H1 (cell line): ENCODE measurements around the gene GRB14. TPM values are rescaled to one million over a fixed set of nuclear protein-coding genes. Genes with fewer than 3 reads are reported as not detected.

Experiments
- ASH2L ChIP-seq: fragments of 200-600, 300-600 bp; sonication (generic); IDR thresholded peaks from one replicate; pipeline ENCODE4 v1.7.1; 2017; ENCODE audit warnings: low read length
- ATF2 ChIP-seq: IDR thresholded peaks from 2 replicates; pipeline ENCODE4 v1.6.1; 2012; ENCODE audit warnings: low read length, inconsistent platforms
- BRCA1 ChIP-seq: IDR thresholded peaks from 2 replicates; pipeline ENCODE4 v1.6.1; 2012; ENCODE audit warnings: low read depth, low read length, improper control_type of control experiment
- CHD7 ChIP-seq: fragments of 300-600 bp; sonication (generic); IDR thresholded peaks from 2 replicates; pipeline ENCODE4 v1.7.1; 2012; ENCODE audit warnings: low read length, moderate library complexity, mild to moderate bottlenecking, inconsistent platforms; ENCODE audit not compliant: insufficient replicate concordance
- GABPA ChIP-seq: IDR thresholded peaks from 2 replicates; pipeline ENCODE4 v1.6.1; 2011; ENCODE audit warnings: mild to moderate bottlenecking, low read length, moderate library complexity, borderline replicate concordance; ENCODE audit not compliant: insufficient read depth
- SIRT6 ChIP-seq: IDR thresholded peaks from one replicate; pipeline ENCODE4 v1.7.1; 2012; ENCODE audit warnings: low read length, inconsistent platforms
- SP1 ChIP-seq: IDR thresholded peaks from 2 replicates; pipeline ENCODE4 v1.6.1; 2011; ENCODE audit warnings: low read depth, low read length
- polyA plus RNA-seq, 7 experiments: library from polyadenylated mRNA; depleted of rRNA in 3 of 7; stranded (reverse) in 5 of 7; unstranded in 2 of 7; fragments of >200 nt in 5 of 7; fragments of 200-250 nt in 2 of 7; gene quantifications; 1 replicate in 5 of 7; 2 replicates in 1 of 7; 4 replicates in 1 of 7; pipeline versions ENCODE4 v1.2.1 to v1.2.3, GENCODE V29; 2011 to 2013; ENCODE audit warnings: missing spikeins in 2 of 7, mixed read lengths in 2 of 7
- total RNA-seq: library from RNA; stranded (reverse); fragmentation: NEBNext Ultra II Directional; extraction: Animal tissue kit (Norgen Biotek cat#: 25700); gene quantifications from 2 replicates; pipeline ENCODE4 v1.2.1, GENCODE V29; 2021

Gene GRB14
- total and polyA plus RNA-seq, 2 of the 8 experiments (the other 6 are each of a cell fraction or from before 2014, with no cell fraction given) = 2.5 to 11.6 TPM

- TF ChIP-seq ATF2 = no peak
- TF ChIP-seq BRCA1 = no peak
- no peak for TF ChIP-seq CHD7
- no peak for TF ChIP-seq SIRT6
- no peak for TF ChIP-seq GABPA
- TF ChIP-seq SP1 = no peak
- no peak for TF ChIP-seq ASH2L
- TF ChIP-seq, all 59 proteins: peak for 0
Observed at GRCh38 chr2:164498836-164499235, 122.4 kb downstream of the GRB14 start (continued).
